ENCODE results near the gene AMPD1. TPM values are rescaled to one million over a fixed set of nuclear protein-coding genes. Genes with fewer than 3 reads are reported as not detected.

The AMPD1 gene
- total RNA-seq, 2 donors from 2014 or later, result 0.41 TPM; not detected in 1

GRCh38 chr1:114648503-114648902 is 46.8 kb downstream of the AMPD1 start:
- H3K9me3 ChIP-seq, result no peaks in the 10 kb centered on the region
- DNase-seq (ENCODE audit: low spot score) (no peak), ATAC-seq (ENCODE audit: insufficient number of reproducible peaks, low FRiP score, low read depth) (no peak)
- no peak overlapping the region for H3K27ac ChIP-seq
- H3K36me3 ChIP-seq, result no peaks in the 10 kb centered on the region
- H3K27me3 ChIP-seq (replicated peaks; ENCODE audit: insufficient read depth), result no peaks in the 10 kb centered on the region
- H3K4me3 ChIP-seq, result no peak overlapping the region
- no peaks in the 10 kb centered on the region for H3K4me1 ChIP-seq (ENCODE audit: control insufficient read depth in 1 of 2, low read depth in 2 of 2)
- no peak for TF ChIP-seq CTCF (IDR thresholded peaks at IDR 0.05)

GRCh38 chr1:114641377-114641776 is 54.0 kb downstream of the AMPD1 start:
- no peak for DNase-seq (ENCODE audit: low spot score)
- no peaks in the 10 kb centered on the region for H3K9me3 ChIP-seq
- H3K4me1 ChIP-seq (ENCODE audit: control insufficient read depth in 1 of 2, low read depth in 2 of 2), result no peaks in the 10 kb centered on the region
- no peaks in the 10 kb centered on the region for H3K27me3 ChIP-seq (replicated peaks; ENCODE audit: insufficient read depth)
- no peak overlapping the region for H3K4me3 ChIP-seq
- no peak overlapping the region for H3K27ac ChIP-seq
- TF ChIP-seq CTCF (IDR thresholded peaks at IDR 0.05), result no peak
- ATAC-seq (ENCODE audit: insufficient number of reproducible peaks, low FRiP score, low read depth), result no peak
- no peaks in the 10 kb centered on the region for H3K36me3 ChIP-seq

GRCh38 chr1:114638910-114639309 is 56.4 kb downstream of the AMPD1 start:
- no peak for DNase-seq (ENCODE audit: low spot score)
- no peaks in the 10 kb centered on the region for H3K36me3 ChIP-seq
- TF ChIP-seq CTCF (IDR thresholded peaks at IDR 0.05), result no peak
- H3K27ac ChIP-seq, result no peak overlapping the region
- H3K9me3 ChIP-seq, result no peaks in the 10 kb centered on the region
- no peaks in the 10 kb centered on the region for H3K27me3 ChIP-seq (replicated peaks; ENCODE audit: insufficient read depth)
- ATAC-seq (ENCODE audit: insufficient number of reproducible peaks, low FRiP score, low read depth), result no peak
- H3K4me3 ChIP-seq, result no peak overlapping the region
- H3K4me1 ChIP-seq (ENCODE audit: control insufficient read depth in 1 of 2, low read depth in 2 of 2), result no peaks in the 10 kb centered on the region

GRCh38 chr1:114632427-114632826 is 62.9 kb downstream of the AMPD1 start:
- ATAC-seq (ENCODE audit: insufficient number of reproducible peaks, low FRiP score, low read depth) (no peak), DNase-seq (ENCODE audit: low spot score) (no peak)
- no peaks in the 10 kb centered on the region for H3K9me3 ChIP-seq
- H3K4me1 ChIP-seq (ENCODE audit: control insufficient read depth in 1 of 2, low read depth in 2 of 2), result no peaks in the 10 kb centered on the region
- no peak for TF ChIP-seq CTCF (IDR thresholded peaks at IDR 0.05)
- H3K27me3 ChIP-seq (replicated peaks; ENCODE audit: insufficient read depth), result no peaks in the 10 kb centered on the region
- H3K27ac ChIP-seq, result no peak overlapping the region
- H3K4me3 ChIP-seq, result no peak overlapping the region
- H3K36me3 ChIP-seq, result no peaks in the 10 kb centered on the region

- no peaks in the 10 kb centered on the region for H3K36me3 ChIP-seq
- H3K4me1 ChIP-seq (ENCODE audit: control insufficient read depth in 1 of 2, low read depth in 2 of 2), result no peaks in the 10 kb centered on the region
- no peaks in the 10 kb centered on the region for H3K27me3 ChIP-seq (replicated peaks; ENCODE audit: insufficient read depth)
- no peak overlapping the region for H3K27ac ChIP-seq
- DNase-seq (ENCODE audit: low spot score) (no peak), ATAC-seq (ENCODE audit: insufficient number of reproducible peaks, low FRiP score, low read depth) (no peak)
- TF ChIP-seq CTCF (IDR thresholded peaks at IDR 0.05), result no peak
- no peaks in the 10 kb centered on the region for H3K9me3 ChIP-seq
- H3K4me3 ChIP-seq, result no peak overlapping the region
Observed at GRCh38 chr1:114627107-114627506, 68.2 kb downstream of the AMPD1 start.
